Right lung (tissue), 5 donors: ENCODE results near the gene MAPK12. TPM values are rescaled to one million over a fixed set of nuclear protein-coding genes. Genes with fewer than 3 reads are reported as not detected.
"Not testable (repeated sequence)": the region's sequence is repeated elsewhere in the genome, so short reads cannot be mapped to it uniquely, and the experiment has no call there.

Experiments
- DNase-seq, 2 donors: peaks; one replicate each; pipeline ENCODE4 v3.0.0-alpha.2; 2013
- polyA plus RNA-seq, 5 donors: library from polyadenylated mRNA; unstranded; fragments of 120-200 nt; gene quantifications; one replicate each; pipeline versions ENCODE4 v1.2.1 to v1.2.3, GENCODE V29; 2013; ENCODE audit warnings: inconsistent platforms in 1 of 5, low replicate concordance in 1 of 5; ENCODE audit not compliant: insufficient read length in 5 of 5, insufficient read depth in 1 of 5

The MAPK12 gene
- polyA plus RNA-seq, 5 donors, result 12.7 to 31.8 (median 25.8) TPM

GRCh38 chr22:50282361-50283155, 21.1 kb upstream of the MAPK12 start:
- no peak for DNase-seq

GRCh38 chr22:50281957-50282356, 20.5 kb upstream of the MAPK12 start:
- DNase-seq, result no peak

GRCh38 chr22:50281384-50281760, 19.9 kb upstream of the MAPK12 start:
- no peak for DNase-seq

GRCh38 chr22:50280708-50281383, 19.4 kb upstream of the MAPK12 start:
- DNase-seq, result no peak

GRCh38 chr22:50280022-50280707, 18.7 kb upstream of the MAPK12 start:
- DNase-seq, result no peak

- DNase-seq, result no peak
These were observed 17.6 kb upstream of the MAPK12 start for GRCh38 chr22:50278956-50279619.

- DNase-seq, result no peak
These were observed 17.0 kb upstream of the MAPK12 start for GRCh38 chr22:50278461-50278860.

- no peak for DNase-seq
These were observed 16.3 kb upstream of the MAPK12 start for GRCh38 chr22:50277761-50278160.

- DNase-seq, result no peak
These were observed 14.7 kb upstream of the MAPK12 start for GRCh38 chr22:50276143-50276542.

- DNase-seq, result no peak
These were observed 13.9 kb upstream of the MAPK12 start for GRCh38 chr22:50275181-50276055.

GRCh38 chr22:50274771-50275170, 13.3 kb upstream of the MAPK12 start:
- DNase-seq, result no peak

GRCh38 chr22:50274311-50274710, 12.8 kb upstream of the MAPK12 start:
- no peak for DNase-seq

- DNase-seq, result not testable (repeated sequence)
These were observed 12.3 kb upstream of the MAPK12 start for GRCh38 chr22:50273781-50274180.

GRCh38 chr22:50273352-50273751, 11.9 kb upstream of the MAPK12 start:
- not testable (repeated sequence) for DNase-seq

- no peak for DNase-seq
These were observed 10.7 kb upstream of the MAPK12 start for GRCh38 chr22:50272044-50272802.

GRCh38 chr22:50271519-50271970, 10.1 kb upstream of the MAPK12 start:
- no peak for DNase-seq

- no peak for DNase-seq
These were observed 9.3 kb upstream of the MAPK12 start for GRCh38 chr22:50270666-50271394.

- no peak for DNase-seq
These were observed 8.6 kb upstream of the MAPK12 start, which contains the start of gene MAPK11 for GRCh38 chr22:50269970-50270665. MAPK11 (minus strand) TSS chr22:50270380; CDS start chr22:50270292, 88 bp downstream.

- DNase-seq, result no peak
These were observed 8.1 kb upstream of the MAPK12 start for GRCh38 chr22:50269573-50269969.
